Epithelial cell of proximal tubule (primary cell): ENCODE results near the gene ZC3H7B. TPM values are rescaled to one million over a fixed set of nuclear protein-coding genes. Genes with fewer than 3 reads are reported as not detected.

ENCODE experiments used
- DNase-seq: peaks from one replicate; pipeline ENCODE4 v3.0.0-alpha.2; 2011; ENCODE audit warnings: low read depth
- H3K4me3 ChIP-seq: 2 replicates; pipeline ENCODE4 v1.5.1; 2011; ENCODE audit warnings: low read depth, mild to moderate bottlenecking, low read length
- CTCF ChIP-seq: conservative IDR thresholded peaks from 2 replicates; pipeline ENCODE4 v1.5.1; 2012; ENCODE audit warnings: low read depth, mild to moderate bottlenecking, low read length
- total RNA-seq: library from RNA; depleted of rRNA; stranded (reverse); fragments of >200 nt; gene quantifications from 2 replicates; pipeline ENCODE4 v1.2.3, GENCODE V29; 2015

The ZC3H7B gene
- total RNA-seq, 1 donor from 2014 or later: 55.6 TPM

GRCh38 chr22:41273128-41273527, 28.2 kb upstream of the ZC3H7B start:
- TF ChIP-seq CTCF: no peak
- no peak overlapping the region for H3K4me3 ChIP-seq
- DNase-seq: no peak

- no peak for TF ChIP-seq CTCF
- no peak overlapping the region for H3K4me3 ChIP-seq
- no peak for DNase-seq
Observed at GRCh38 chr22:41274856-41275255, 26.5 kb upstream of the ZC3H7B start.

GRCh38 chr22:41280065-41280464, 21.3 kb upstream of the ZC3H7B start:
- no peak for TF ChIP-seq CTCF
- no peak for DNase-seq
- H3K4me3 ChIP-seq: no peak overlapping the region

- H3K4me3 ChIP-seq: no peak overlapping the region
- TF ChIP-seq CTCF: no peak
- DNase-seq: no peak
Observed at GRCh38 chr22:41280854-41281253, 20.5 kb upstream of the ZC3H7B start.

GRCh38 chr22:41284465-41284864, 16.9 kb upstream of the ZC3H7B start:
- DNase-seq: no peak
- peak overlapping the region; percentile 83 for H3K4me3 ChIP-seq
- no peak for TF ChIP-seq CTCF

- no peak for DNase-seq
- TF ChIP-seq CTCF: no peak
- H3K4me3 ChIP-seq: peak overlapping the region; percentile 83
Observed at GRCh38 chr22:41285441-41285819, 15.9 kb upstream of the ZC3H7B start.

- DNase-seq: peak; percentile 86
- peak within 1 kb of the TSS; percentile 83 for H3K4me3 ChIP-seq
- TF ChIP-seq CTCF: peak; percentile 22
Observed at GRCh38 chr22:41285820-41286638, 15.3 kb upstream of the ZC3H7B start, which contains the start of gene RANGAP1. Gene RANGAP1, minus strand, starts transcription at chr22:41286187. Its CDS starts 5,143 bp downstream, at chr22:41281044.
